Omental fat pad (tissue), 4 donors: ENCODE results near the gene TMEFF2. TPM values are rescaled to one million over a fixed set of nuclear protein-coding genes. Genes with fewer than 3 reads are reported as not detected.

Experiments
- ATAC-seq: fragments of 150-250 bp; one replicate; pipeline ENCODE4 v1.9.1; 2016; ENCODE audit warnings: mild to moderate bottlenecking, moderate library complexity; ENCODE audit not compliant: low FRiP score
- DNase-seq: peaks from one replicate; pipeline ENCODE4 v3.0.0-alpha.2; 2019; ENCODE audit warnings: low spot score
- CTCF ChIP-seq, 3 donors: fragments of 450-650 bp; IDR thresholded peaks; one replicate each; pipeline ENCODE4 v1.5.1; 2016 to 2017; ENCODE audit warnings: antibody characterized with exemption in 3 of 3, mild to moderate bottlenecking in 3 of 3, moderate library complexity in 2 of 3
- total RNA-seq, 4 donors: library from RNA; depleted of rRNA; stranded (reverse); fragments of >200 nt; gene quantifications; one replicate each; pipeline ENCODE4 v1.1.0, GENCODE V29; 2016

Gene TMEFF2
- total RNA-seq, 4 donors from 2014 or later, result not detected

- ATAC-seq, result no peak
- no peak for TF ChIP-seq CTCF (IDR thresholded peaks at IDR 0.05)
- DNase-seq, result no peak
These were observed 276.6 kb downstream of the TMEFF2 start for GRCh38 chr2:191917967-191918651.

- no peak for TF ChIP-seq CTCF (IDR thresholded peaks at IDR 0.05)
- ATAC-seq (no peak), DNase-seq (no peak)
These were observed 277.3 kb downstream of the TMEFF2 start for GRCh38 chr2:191917430-191917881.

- ATAC-seq, result no peak
- no peak for TF ChIP-seq CTCF (IDR thresholded peaks at IDR 0.05)
- no peak for DNase-seq
These were observed 277.9 kb downstream of the TMEFF2 start for GRCh38 chr2:191916826-191917225.

DNA sequence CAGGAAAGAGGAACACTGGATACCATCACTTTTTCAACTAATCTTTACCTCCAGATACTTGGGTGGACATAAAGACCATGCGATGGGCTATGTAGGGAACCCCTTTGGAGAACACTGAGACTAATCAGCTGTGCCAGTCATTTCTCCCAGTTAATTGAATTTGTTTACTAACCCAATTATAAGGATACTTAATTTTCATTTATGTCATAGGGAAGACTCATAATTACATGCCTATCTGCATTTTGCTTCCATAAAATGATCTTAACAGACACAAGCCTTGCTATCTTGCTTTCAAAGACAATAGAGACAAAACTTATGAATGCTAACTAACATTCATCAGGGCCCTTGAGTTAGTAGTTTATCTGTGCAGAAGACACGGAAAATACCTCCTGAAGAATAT lies 279.0 kb downstream of the TMEFF2 start:
- ATAC-seq (no peak), DNase-seq (no peak)
- TF ChIP-seq CTCF (IDR thresholded peaks at IDR 0.05), result no peak

DNA sequence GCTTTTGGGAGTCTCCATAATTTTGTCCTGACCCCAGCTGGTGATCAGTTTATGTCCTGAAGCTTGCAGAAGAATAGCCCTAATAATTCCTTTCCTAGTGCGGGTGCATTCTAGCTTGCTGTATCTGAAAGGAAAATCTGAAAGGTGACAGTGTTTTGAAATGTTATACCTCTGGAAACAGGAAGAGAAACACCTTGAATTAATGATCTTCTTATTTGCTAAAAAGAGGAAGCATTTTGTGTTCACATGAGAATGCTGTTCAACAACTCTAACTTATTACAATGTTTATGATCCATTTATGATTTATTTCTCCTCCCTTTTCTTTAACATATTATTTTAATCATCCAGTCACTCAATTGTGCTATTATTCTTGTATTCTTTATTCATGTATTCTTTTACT lies 280.9 kb downstream of the TMEFF2 start:
- no peak for DNase-seq
- TF ChIP-seq CTCF (IDR thresholded peaks at IDR 0.05), result no peak
- ATAC-seq, result no peak

DNA sequence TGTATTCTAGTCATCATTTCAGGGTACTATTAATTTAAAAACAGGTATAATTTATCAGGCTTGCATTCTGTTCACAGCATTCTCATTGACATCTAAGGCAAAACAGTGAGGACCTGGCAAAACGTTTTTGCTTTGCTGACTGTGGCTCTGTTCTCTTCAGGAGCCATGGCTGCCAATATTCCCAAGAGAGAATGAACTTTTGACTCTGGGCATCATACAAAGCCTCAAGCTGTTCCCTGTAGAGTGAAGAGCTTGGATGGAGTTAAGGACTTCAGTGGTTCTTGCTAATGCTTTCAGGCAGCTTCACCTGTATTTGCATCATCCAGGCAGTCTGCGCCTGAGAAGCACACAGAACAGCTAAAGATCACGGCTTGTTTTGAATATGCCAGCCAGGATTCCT lies 282.0 kb downstream of the TMEFF2 start:
- ATAC-seq (no peak), DNase-seq (no peak)
- no peak for TF ChIP-seq CTCF (IDR thresholded peaks at IDR 0.05)

DNA sequence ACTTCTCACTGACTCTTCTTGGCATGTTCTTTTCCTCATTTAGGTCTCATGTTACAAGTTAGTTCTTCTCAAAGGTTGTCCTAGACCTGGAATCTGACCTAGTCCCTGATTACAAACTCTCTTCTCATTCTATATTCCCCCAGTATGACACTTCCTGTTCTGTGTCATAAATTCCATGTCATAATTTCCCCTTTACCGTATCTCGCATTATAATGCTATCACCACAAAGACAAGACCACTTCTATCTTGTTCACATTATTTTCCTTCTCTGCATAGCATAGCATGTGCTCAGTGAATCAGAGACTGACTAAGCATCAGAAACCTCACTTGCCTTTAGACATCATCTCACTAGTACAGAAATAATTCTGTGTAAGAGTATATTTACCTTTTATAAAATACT lies 284.2 kb downstream of the TMEFF2 start:
- TF ChIP-seq CTCF (IDR thresholded peaks at IDR 0.05), result no peak
- no peak for DNase-seq
- ATAC-seq, result no peak
